GM06990 (cell line): ENCODE results near the gene SARM1.
"Not testable (repeated sequence)": the region's sequence is repeated elsewhere in the genome, so short reads cannot be mapped to it uniquely, and the experiment has no call there.

Experiments used
- DNase-seq: peaks from one replicate; pipeline ENCODE4 v3.0.0-alpha.2; 2011; ENCODE audit not compliant: insufficient read length; ENCODE audit errors: extremely low read depth
- H3K27me3 ChIP-seq: replicated peaks from 2 replicates; pipeline ENCODE4 v1.6.0; 2011; ENCODE audit warnings: low read length; ENCODE audit not compliant: control insufficient read depth, insufficient read depth
- H3K36me3 ChIP-seq: 2 replicates; pipeline ENCODE4 v1.5.1; 2011; ENCODE audit warnings: low read length; ENCODE audit not compliant: control insufficient read depth, insufficient read depth
- H3K4me3 ChIP-seq: replicated peaks from 2 replicates; pipeline ENCODE4 v1.5.1; 2011; ENCODE audit warnings: low read depth, mild to moderate bottlenecking, control low read depth, low read length
- CTCF ChIP-seq: IDR thresholded peaks from 2 replicates; pipeline ENCODE4 v1.5.1; 2011; ENCODE audit warnings: low read length, control low read depth, mild to moderate bottlenecking, inconsistent platforms; ENCODE audit not compliant: insufficient read depth, poor library complexity, severe bottlenecking

The SARM1 gene

DNA sequence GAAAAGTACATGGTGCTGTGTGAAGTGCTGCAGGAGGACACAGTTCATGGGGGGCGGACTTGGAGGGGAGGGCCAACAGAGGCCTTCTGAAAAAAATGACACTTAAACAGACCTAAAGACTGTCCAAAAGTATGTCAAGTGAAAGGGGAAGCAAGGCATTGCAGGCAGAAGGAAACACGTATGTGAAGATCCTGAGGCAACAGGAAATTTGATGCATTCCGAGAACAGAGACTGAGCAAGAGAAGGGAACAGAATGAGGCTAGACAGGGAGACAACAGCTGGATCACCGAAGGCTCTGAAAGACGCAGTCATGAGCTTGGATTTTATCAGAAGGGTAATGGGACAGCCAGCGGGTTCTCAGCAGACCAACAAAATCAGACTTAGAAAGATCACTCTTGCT is 37.3 kb upstream of the SARM1 start:
- TF ChIP-seq CTCF = no peak
- Histone ChIP-seq H3K4me3 (peak overlapping the region; percentile 71), H3K27me3 (no peaks in the 10 kb centered on the region), H3K36me3 (peaks cover 4% of the 10 kb centered on the region)
- no peak for DNase-seq

GRCh38 chr17:28334666-28335200 is 36.8 kb upstream of the SARM1 start:
- DNase-seq = no peak
- no peak for TF ChIP-seq CTCF
- Histone ChIP-seq H3K4me3 (peak overlapping the region; percentile 71), H3K36me3 (peaks cover 8% of the 10 kb centered on the region), H3K27me3 (no peaks in the 10 kb centered on the region)

DNA sequence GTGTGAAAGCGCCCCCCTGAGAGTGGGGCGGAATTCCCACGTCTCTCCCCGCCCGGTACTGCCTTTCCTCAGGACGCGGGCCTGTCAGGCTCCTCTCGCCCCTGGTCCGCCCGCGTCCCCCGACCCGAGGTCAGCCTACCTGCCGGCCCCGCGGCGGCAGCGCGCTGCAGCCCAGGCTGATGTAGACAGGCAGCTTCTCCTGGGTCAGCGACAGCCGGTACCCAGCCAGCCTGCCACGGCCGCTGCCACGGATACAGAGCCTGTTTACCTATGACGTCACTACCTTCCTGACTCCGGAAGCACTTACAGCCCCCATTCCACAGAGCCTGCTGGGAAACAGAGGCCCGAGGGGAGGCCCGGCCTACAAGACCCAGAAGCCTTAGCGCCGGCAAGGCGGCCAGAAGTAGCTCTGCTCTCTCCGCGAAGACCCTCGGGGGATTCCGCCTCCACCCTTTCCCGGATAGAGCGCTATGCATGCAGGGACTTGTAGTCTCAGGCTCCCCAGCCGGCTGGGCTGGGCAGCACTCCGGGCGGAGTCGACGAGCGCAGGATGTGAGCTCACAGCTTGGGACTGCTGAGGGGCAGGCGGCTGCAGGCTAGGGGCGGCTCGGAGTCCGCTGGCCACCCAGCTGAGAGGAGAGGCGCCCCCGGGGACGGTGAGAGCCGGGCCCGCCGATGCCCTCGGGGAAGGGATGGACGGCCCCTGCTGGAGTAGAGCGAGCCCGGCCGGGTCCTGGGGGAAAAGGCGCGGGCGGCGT is 36.1 kb upstream of the SARM1 start, which contains the start of the genes IFT20 and TNFAIP1:
Gene IFT20, minus strand, starts transcription at position 272 of the 758 bp plus-strand sequence. CDS start 3,487 bp downstream, outside the sequence.
Gene TNFAIP1, plus strand, starts transcription at position 561 of the 758 bp plus-strand sequence. CDS start 3,761 bp downstream, outside the sequence.
- no peaks in the 10 kb centered on the region for H3K27me3 ChIP-seq

DNA sequence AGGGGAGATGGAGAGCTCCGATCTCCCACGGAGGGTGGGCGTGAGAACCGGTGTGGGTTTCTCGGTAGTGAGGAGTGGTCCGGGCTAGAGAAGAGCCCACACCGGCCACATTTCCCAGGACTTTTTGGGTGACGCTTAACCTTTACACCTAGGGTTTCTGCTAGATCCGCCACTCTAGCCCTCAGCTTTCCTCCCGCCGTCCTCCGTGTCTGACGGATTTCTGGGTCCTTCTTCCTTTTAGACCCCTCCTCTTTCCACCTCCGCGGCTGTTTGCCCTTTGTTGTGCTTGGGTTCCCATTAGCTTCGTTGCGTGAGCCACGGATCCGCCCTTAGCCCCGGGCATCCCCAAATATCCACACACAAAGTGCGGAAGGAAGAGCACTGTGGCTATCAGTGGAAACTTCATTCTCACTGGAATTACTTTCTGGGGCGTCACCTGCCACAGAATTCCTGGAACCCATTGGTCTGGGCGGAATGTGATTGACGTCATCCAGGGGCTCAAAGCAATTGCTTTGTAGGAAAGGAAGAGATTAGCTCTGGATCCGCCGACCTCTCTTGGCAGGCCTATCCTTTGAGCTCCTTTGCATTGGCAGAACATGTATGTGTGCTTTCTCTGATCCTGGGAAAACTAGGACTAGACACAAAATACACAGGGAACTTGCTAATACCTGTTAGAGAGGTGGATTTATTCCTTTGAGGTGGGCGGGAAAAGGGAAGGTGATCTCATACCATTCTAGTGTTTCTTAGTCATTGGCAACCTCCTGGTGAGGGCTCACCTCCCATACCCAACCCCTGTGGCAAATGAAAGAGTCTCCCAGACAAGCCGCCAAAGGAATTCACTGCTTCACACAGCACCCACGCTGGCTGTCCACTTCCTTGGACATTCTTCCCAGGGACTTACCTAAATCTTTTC is 35.3 kb upstream of the SARM1 start:
- Histone ChIP-seq H3K36me3 (peaks cover 11% of the 10 kb centered on the region), H3K27me3 (no peaks in the 10 kb centered on the region), H3K4me3 (peak overlapping the region; percentile 92)
- no peak for TF ChIP-seq CTCF
- no peak for DNase-seq

More for the DNA sequence above, 36.1 kb upstream of the SARM1 start, which contains the start of the genes IFT20 and TNFAIP1:
- H3K36me3 ChIP-seq = peaks cover 11% of the 10 kb centered on the region
- TF ChIP-seq CTCF = no peak
- H3K4me3 ChIP-seq = peak within 1 kb of the TSS; percentile 92
- peak; percentile 96 for DNase-seq

- H3K36me3 ChIP-seq = peaks cover 26% of the 10 kb centered on the region
- no peak overlapping the region for H3K4me3 ChIP-seq
- no peaks in the 10 kb centered on the region for H3K27me3 ChIP-seq
- DNase-seq = no peak
- TF ChIP-seq CTCF = no peak
Observed at GRCh38 chr17:28338056-28338768, 33.3 kb upstream of the SARM1 start.

DNA sequence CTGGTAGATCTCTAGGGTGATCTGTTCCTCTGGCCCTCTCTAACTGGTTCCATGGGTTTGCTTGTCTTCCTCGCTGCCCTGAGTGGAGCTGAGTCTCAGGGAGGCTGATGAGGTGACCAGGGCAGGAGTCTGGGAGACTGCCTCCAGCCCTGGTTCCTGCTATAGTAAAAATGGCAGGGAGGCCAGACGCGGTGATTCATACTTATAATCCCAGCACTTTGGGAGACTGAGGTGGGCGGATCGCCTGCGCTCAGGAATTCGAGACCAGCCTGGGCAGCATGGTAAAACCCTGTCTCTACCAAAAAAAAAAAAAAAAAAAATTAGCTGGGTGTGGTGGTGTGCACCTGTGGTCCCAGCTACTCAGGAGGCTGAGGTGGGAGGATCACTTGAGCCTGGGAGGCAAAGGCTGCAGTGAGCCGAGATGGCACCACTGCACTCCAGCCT is 32.7 kb upstream of the SARM1 start:
- H3K4me3 ChIP-seq, H3K27me3 ChIP-seq, DNase-seq: not testable (repeated sequence)
- peaks cover 28% of the 10 kb centered on the region for H3K36me3 ChIP-seq
